Uterus (tissue), 2 donors: ENCODE data around the gene KCNQ5.

Experiments
- CTCF ChIP-seq, 4 experiments: fragments of 200-600 bp in 2 of 4; fragments of 450-650 bp in 2 of 4; sonication (generic) in 2 of 4; IDR thresholded peaks; one replicate each; pipeline ENCODE4 v1.5.1; 2016 to 2019; ENCODE audit warnings: antibody characterized with exemption in 4 of 4, mild to moderate bottlenecking in 2 of 4, moderate library complexity in 1 of 4
- POLR2A ChIP-seq, 2 donors: fragments of 450-650 bp; IDR thresholded peaks; one replicate each; pipeline ENCODE4 v1.6.1; 2016; ENCODE audit warnings: antibody characterized with exemption in 2 of 2, mild to moderate bottlenecking in 1 of 2, moderate library complexity in 1 of 2

GRCh38 chr6:73002588-73002987 lies 380.7 kb downstream of the KCNQ5 start:
- TF ChIP-seq POLR2A (IDR thresholded peaks at IDR 0.05) (no peak), CTCF (IDR thresholded peaks at IDR 0.05) (no peak)
